ENCODE data around the gene CLDN5. TPM values are rescaled to one million over a fixed set of nuclear protein-coding genes. Genes with fewer than 3 reads are reported as not detected.

The CLDN5 gene, protein sequence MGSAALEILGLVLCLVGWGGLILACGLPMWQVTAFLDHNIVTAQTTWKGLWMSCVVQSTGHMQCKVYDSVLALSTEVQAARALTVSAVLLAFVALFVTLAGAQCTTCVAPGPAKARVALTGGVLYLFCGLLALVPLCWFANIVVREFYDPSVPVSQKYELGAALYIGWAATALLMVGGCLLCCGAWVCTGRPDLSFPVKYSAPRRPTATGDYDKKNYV
- total RNA-seq, result 100 to 1,000 TPM in 2 of 4 donors, 10 to 100 TPM in 2; 67.6 to 367 (median 162) TPM

DNA sequence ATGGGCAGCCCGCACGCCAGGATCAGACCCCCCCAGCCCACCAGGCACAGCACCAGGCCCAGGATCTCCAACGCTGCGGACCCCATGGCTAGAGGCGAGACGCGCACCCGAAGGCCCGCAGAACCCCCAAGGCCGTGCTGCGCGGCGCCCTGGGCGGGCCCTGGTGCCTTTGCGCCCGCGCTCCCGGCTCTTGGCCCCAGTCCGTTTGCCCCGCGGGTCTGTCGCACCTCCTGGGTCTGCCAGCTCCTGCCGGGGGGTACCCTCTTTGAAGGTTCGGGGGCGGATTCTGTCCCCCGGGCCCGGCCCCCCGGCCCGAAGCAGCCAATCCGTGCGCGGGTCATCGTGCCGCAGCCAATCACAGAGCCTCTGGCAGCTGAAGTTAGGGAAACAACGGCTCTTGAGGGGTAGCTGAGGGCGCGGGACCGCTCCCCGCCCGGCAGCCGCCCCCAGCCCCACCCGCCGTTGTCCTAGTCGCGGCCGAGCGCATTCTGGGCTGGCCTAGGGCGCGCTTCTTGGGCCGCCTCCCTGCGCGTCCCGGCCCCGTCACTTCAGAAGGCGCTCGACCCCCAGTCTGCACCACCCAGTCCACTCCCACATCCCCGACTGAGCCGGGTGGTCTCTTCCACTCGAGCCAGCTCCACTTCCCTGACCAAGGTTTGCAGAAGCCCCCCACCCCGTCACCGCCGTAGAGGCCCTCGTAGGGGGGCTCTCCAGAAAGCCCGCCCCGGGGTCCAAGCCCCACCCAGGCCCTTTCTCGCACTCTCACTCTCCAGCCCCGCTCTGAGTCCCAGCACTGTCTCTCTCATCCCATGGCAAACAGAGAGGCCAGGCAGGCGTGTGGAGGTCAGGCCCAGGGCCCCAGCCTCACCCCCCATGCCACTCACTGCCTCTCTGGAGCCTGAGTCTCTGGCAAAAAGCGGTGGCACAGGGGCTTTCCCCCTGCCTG, at the start of gene CLDN5:
Gene CLDN5, minus strand, starts transcription at position 241 of the 946 bp plus-strand sequence. Its CDS starts 155 bp downstream, at position 86.
- TF ChIP-seq, protein P1, sequence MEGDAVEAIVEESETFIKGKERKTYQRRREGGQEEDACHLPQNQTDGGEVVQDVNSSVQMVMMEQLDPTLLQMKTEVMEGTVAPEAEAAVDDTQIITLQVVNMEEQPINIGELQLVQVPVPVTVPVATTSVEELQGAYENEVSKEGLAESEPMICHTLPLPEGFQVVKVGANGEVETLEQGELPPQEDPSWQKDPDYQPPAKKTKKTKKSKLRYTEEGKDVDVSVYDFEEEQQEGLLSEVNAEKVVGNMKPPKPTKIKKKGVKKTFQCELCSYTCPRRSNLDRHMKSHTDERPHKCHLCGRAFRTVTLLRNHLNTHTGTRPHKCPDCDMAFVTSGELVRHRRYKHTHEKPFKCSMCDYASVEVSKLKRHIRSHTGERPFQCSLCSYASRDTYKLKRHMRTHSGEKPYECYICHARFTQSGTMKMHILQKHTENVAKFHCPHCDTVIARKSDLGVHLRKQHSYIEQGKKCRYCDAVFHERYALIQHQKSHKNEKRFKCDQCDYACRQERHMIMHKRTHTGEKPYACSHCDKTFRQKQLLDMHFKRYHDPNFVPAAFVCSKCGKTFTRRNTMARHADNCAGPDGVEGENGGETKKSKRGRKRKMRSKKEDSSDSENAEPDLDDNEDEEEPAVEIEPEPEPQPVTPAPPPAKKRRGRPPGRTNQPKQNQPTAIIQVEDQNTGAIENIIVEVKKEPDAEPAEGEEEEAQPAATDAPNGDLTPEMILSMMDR (IDR thresholded peaks at IDR 0.05), result no peak
- DNase-seq (ENCODE audit: low spot score) (no peak), ATAC-seq (ENCODE audit: low FRiP score) (no peak)

- ATAC-seq (ENCODE audit: low FRiP score) (no peak), DNase-seq (ENCODE audit: low spot score) (no peak)
- TF ChIP-seq, protein P1 (IDR thresholded peaks at IDR 0.05), result no peak
These were observed 47.8 kb upstream of the CLDN5 start for GRCh38 chr22:19571995-19572394.

- ATAC-seq (ENCODE audit: low FRiP score), result no peak
- TF ChIP-seq, protein P1 (IDR thresholded peaks at IDR 0.05), result no peak
- no peak for DNase-seq (ENCODE audit: low spot score)
These were observed 47.1 kb upstream of the CLDN5 start for GRCh38 chr22:19571207-19571795.

GRCh38 chr22:19569976-19570375, 45.8 kb upstream of the CLDN5 start:
- TF ChIP-seq, protein P1 (IDR thresholded peaks at IDR 0.05), result no peak
- DNase-seq (ENCODE audit: low spot score) (no peak), ATAC-seq (ENCODE audit: low FRiP score) (no peak)

DNA sequence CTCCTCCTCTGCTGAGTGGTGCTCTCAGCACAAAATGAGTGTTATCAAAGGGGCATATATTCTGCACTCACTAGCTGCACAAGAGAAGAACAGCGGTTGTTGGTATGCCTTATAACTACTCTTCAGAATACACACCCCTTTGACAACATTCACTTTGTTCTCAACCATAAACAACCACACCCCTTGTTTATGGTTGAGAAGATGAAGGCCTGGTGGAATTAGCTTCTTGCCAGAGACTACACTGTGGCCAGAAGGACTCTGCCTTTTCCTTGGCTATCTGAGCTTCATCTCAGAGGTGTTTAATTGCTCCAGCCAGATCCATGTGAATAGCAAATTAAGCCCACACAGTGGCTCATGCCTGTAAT, 45.0 kb upstream of the CLDN5 start:
- no peak for DNase-seq (ENCODE audit: low spot score)
- TF ChIP-seq, protein P1 (IDR thresholded peaks at IDR 0.05), result no peak
- ATAC-seq (ENCODE audit: low FRiP score), result no peak

GRCh38 chr22:19568337-19569275, 44.4 kb upstream of the CLDN5 start:
- TF ChIP-seq, protein P1 (IDR thresholded peaks at IDR 0.05), result no peak
- no peak for DNase-seq (ENCODE audit: low spot score)
- ATAC-seq (ENCODE audit: low FRiP score), result no peak

Data from omental fat pad (tissue), 4 donors.